ENCODE measurements around the gene GPRC5C. TPM values are rescaled to one million over a fixed set of nuclear protein-coding genes. Genes with fewer than 3 reads are reported as not detected.

Gene GPRC5C
- total RNA-seq, 1 donor: 2.9 TPM

DNA sequence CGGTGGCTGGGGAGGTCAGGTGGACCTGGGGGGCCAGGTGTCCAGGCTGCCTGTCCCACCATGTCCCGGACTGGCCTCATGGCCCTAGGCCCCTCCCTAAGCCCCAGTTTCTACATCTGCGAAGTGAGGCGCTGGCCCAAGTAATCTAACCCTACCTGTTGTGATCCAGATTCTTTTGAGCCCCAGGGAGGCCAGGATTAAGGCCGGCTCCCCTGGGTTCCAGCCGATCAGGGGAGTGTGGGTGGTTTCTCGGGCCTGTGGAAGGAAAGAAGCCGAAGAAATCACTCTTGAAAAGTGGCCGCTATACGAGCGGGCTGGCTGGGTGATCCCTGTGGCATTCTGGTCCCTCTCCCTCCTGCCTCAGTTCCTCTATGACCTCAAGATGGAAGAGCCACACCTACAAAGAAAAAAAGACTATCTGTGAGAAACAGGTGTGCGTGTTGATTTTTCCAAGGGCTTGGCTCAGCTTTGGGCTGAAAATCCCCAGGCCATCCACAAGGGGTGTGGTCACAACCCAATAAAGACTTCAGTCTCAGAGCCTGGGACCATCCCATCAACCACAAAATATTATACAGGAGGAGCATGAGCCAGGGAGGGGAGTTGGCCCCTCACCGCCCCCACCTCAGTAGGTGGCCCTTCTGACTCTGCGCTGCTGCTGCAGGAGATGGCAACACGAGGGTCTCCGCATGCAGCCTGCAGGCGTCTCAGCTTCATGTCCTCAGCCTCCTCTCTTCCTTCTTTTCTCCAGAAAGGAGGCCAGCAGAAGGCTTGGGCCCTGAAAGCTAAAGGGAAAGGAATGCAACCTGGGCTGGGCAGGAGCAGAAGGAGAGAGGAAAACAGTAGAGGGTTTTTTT is 44.3 kb upstream of the GPRC5C start:
- H3K36me3 ChIP-seq (ENCODE audit: insufficient read depth, low read length): no peaks in the 10 kb centered on the region
- peaks cover 6% of the 10 kb centered on the region for H3K4me1 ChIP-seq (ENCODE audit: insufficient read depth, low read length)
- H3K4me3 ChIP-seq (ENCODE audit: insufficient read depth, low read length): no peak overlapping the region
- no peak overlapping the region for H2AFZ ChIP-seq (ENCODE audit: low read length)
- H3K79me2 ChIP-seq (ENCODE audit: insufficient read depth, low read length): no peaks in the 10 kb centered on the region
- no peaks in the 10 kb centered on the region for H4K20me1 ChIP-seq (ENCODE audit: insufficient read depth, low read length)
- no peak overlapping the region for H3K27ac ChIP-seq (ENCODE audit: low read depth, low read length)
- no peaks in the 10 kb centered on the region for H3K9me3 ChIP-seq (ENCODE audit: low read depth, low read length)
- no peaks in the 10 kb centered on the region for H3K27me3 ChIP-seq (ENCODE audit: insufficient read depth, low read length)
- DNase-seq (ENCODE audit: insufficient read length, low spot score, missing footprints): no peak
- TF ChIP-seq, protein P1, sequence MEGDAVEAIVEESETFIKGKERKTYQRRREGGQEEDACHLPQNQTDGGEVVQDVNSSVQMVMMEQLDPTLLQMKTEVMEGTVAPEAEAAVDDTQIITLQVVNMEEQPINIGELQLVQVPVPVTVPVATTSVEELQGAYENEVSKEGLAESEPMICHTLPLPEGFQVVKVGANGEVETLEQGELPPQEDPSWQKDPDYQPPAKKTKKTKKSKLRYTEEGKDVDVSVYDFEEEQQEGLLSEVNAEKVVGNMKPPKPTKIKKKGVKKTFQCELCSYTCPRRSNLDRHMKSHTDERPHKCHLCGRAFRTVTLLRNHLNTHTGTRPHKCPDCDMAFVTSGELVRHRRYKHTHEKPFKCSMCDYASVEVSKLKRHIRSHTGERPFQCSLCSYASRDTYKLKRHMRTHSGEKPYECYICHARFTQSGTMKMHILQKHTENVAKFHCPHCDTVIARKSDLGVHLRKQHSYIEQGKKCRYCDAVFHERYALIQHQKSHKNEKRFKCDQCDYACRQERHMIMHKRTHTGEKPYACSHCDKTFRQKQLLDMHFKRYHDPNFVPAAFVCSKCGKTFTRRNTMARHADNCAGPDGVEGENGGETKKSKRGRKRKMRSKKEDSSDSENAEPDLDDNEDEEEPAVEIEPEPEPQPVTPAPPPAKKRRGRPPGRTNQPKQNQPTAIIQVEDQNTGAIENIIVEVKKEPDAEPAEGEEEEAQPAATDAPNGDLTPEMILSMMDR (IDR thresholded peaks at IDR 0.05; ENCODE audit: extremely low read depth, low read depth, low read length): no peak
- no peak overlapping the region for H3K4me2 ChIP-seq (ENCODE audit: insufficient read depth, low read length)

DNA sequence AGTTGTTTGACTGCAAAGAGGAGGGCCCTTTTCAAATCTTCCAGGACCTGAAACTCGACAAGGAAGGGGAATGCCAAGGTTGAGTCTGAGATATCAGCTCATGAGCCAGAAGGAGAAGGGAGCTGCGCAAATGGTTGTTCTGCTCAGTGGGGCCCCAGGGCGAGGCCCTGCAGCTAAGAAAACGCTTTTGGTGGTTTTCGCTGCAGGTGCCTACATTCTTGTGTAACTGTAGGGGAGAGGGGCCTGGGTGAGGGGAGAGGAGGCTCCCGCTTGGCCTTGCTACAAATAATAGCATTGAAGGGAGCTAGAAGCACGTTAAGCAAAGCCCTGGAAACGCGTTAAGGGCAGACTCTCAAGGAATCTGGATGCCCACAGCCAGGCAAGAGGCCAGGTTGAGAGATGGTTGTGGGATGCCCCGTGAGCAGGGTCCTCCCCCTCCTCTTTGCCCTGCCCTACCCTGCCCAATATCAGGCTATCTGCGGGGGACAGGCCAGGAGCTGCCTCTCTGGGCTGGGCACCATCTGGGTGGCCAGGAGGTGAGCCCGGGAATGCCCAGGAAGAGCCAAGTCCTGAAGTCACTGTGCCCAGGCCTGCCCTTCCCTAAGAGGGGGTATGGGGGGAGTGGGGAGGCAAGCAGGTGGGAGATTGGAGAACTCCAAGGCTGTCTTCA is 42.7 kb upstream of the GPRC5C start:
- no peaks in the 10 kb centered on the region for H3K79me2 ChIP-seq (ENCODE audit: insufficient read depth, low read length)
- H3K4me3 ChIP-seq (ENCODE audit: insufficient read depth, low read length): no peak overlapping the region
- peak; percentile 45 for DNase-seq (ENCODE audit: insufficient read length, low spot score, missing footprints)
- TF ChIP-seq, protein P1 (IDR thresholded peaks at IDR 0.05; ENCODE audit: extremely low read depth, low read depth, low read length): no peak
- peaks cover 6% of the 10 kb centered on the region for H3K4me1 ChIP-seq (ENCODE audit: insufficient read depth, low read length)
- H3K27me3 ChIP-seq (ENCODE audit: insufficient read depth, low read length): no peaks in the 10 kb centered on the region
- H3K27ac ChIP-seq (ENCODE audit: low read depth, low read length): no peak overlapping the region
- no peaks in the 10 kb centered on the region for H4K20me1 ChIP-seq (ENCODE audit: insufficient read depth, low read length)
- H3K9me3 ChIP-seq (ENCODE audit: low read depth, low read length): no peaks in the 10 kb centered on the region
- H2AFZ ChIP-seq (ENCODE audit: low read length): no peak overlapping the region
- no peaks in the 10 kb centered on the region for H3K36me3 ChIP-seq (ENCODE audit: insufficient read depth, low read length)
- H3K4me2 ChIP-seq (ENCODE audit: insufficient read depth, low read length): no peak overlapping the region

DNA sequence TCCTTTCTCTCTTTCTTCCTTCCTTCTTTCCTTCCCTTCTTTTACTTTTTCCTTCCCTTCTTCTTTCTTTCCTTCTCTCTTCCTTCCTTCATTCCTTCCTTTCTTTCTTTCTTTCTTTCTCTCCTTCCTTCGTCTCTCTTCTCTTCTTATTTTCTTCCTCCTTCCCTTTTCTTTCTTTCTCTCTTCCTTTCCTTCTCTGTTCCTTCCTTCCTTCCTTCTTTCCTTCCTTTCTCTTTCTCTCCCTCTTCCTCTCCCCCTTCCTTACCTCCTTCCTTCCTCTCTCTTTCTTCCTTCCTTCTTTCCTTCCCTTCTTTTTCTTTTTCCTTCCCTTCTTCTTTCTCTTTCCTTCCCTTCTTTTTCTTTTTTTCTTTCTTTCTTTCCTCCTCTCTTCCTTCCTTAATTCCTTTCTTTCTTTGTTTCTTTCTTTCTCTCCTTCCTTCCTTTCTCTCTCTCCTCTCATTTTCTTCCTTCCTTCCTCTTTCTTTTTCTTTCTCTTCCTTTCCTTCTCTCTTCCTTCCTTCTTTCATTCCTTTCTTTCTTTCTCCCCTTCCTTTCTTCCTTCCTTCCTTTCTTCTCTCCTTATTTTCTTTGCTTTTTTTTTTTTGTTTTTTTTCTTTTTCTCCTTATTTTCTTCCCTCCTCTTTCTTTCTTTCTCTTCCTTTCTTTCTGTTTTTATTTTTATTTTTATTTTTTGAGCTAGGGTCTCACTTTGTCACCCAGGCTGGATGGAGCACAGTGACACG is 41.8 kb upstream of the GPRC5C start:
- DNase-seq (ENCODE audit: insufficient read length, low spot score, missing footprints): no peak
- Histone ChIP-seq H3K36me3 (ENCODE audit: insufficient read depth, low read length) (no peaks in the 10 kb centered on the region), H3K4me3 (ENCODE audit: insufficient read depth, low read length) (no peak overlapping the region), H3K27ac (ENCODE audit: low read depth, low read length) (no peak overlapping the region), H3K4me2 (ENCODE audit: insufficient read depth, low read length) (no peak overlapping the region), H4K20me1 (ENCODE audit: insufficient read depth, low read length) (no peaks in the 10 kb centered on the region), H3K27me3 (ENCODE audit: insufficient read depth, low read length) (no peaks in the 10 kb centered on the region), H3K79me2 (ENCODE audit: insufficient read depth, low read length) (no peaks in the 10 kb centered on the region), H3K4me1 (ENCODE audit: insufficient read depth, low read length) (peaks cover 6% of the 10 kb centered on the region), H2AFZ (ENCODE audit: low read length) (no peak overlapping the region), H3K9me3 (ENCODE audit: low read depth, low read length) (no peaks in the 10 kb centered on the region)
- TF ChIP-seq, protein P1 (IDR thresholded peaks at IDR 0.05; ENCODE audit: extremely low read depth, low read depth, low read length): no peak
